NOMO-1 treated with DMSO at 0.1 percent for 48 hours (cell line): Measurements from ENCODE around the gene SLC35A4.
"Not testable (repeated sequence)": the region's sequence is repeated elsewhere in the genome, so short reads cannot be mapped to it uniquely, and the experiment has no call there.

Source experiments
- DNase-seq: peaks from one replicate; lab custom pipeline; 2025; ENCODE audit not compliant: unreplicated experiment; lab: John Stamatoyannopoulos, UW

The SLC35A4 gene

GRCh38 chr5:140557965-140558364 is 6.7 kb upstream of the SLC35A4 start:
- no peak for DNase-seq

- DNase-seq = no peak
These were observed 6.1 kb upstream of the SLC35A4 start for GRCh38 chr5:140558542-140558941.

- DNase-seq = no peak
These were observed 4.4 kb upstream of the SLC35A4 start for GRCh38 chr5:140560227-140560626.

GRCh38 chr5:140561753-140562523 is 2.7 kb upstream of the SLC35A4 start:
- DNase-seq = no peak

- no peak for DNase-seq
These were observed 1.0 kb upstream of the SLC35A4 start for GRCh38 chr5:140563596-140563995.

GRCh38 chr5:140565024-140565779 is 574 bp downstream of the SLC35A4 start:
- peak; percentile 16 for DNase-seq

GRCh38 chr5:140565780-140566095 is 1.1 kb downstream of the SLC35A4 start:
- no peak for DNase-seq

- no peak for DNase-seq
These were observed 2.0 kb downstream of the SLC35A4 start for GRCh38 chr5:140566665-140567064.

GRCh38 chr5:140567136-140567818 is 2.6 kb downstream of the SLC35A4 start:
- DNase-seq = no peak

GRCh38 chr5:140567871-140568270 is 3.2 kb downstream of the SLC35A4 start:
- DNase-seq = no peak

- no peak for DNase-seq
These were observed 3.9 kb downstream of the SLC35A4 start for GRCh38 chr5:140568443-140569063.

- no peak for DNase-seq
These were observed 4.6 kb downstream of the SLC35A4 start for GRCh38 chr5:140569197-140569596.

- DNase-seq = no peak
These were observed 5.4 kb downstream of the SLC35A4 start for GRCh38 chr5:140570058-140570457.

- no peak for DNase-seq
These were observed 5.9 kb downstream of the SLC35A4 start for GRCh38 chr5:140570488-140570887.

GRCh38 chr5:140571105-140571504 is 6.5 kb downstream of the SLC35A4 start:
- no peak for DNase-seq

- DNase-seq = no peak
These were observed 9.1 kb downstream of the SLC35A4 start for GRCh38 chr5:140573683-140574082.

GRCh38 chr5:140574165-140574564 is 9.5 kb downstream of the SLC35A4 start:
- no peak for DNase-seq

GRCh38 chr5:140575309-140575708 is 10.7 kb downstream of the SLC35A4 start:
- peak; percentile 60 for DNase-seq

GRCh38 chr5:140576776-140577201 is 12.2 kb downstream of the SLC35A4 start:
- DNase-seq = no peak

GRCh38 chr5:140579188-140579747 is 14.6 kb downstream of the SLC35A4 start:
- DNase-seq = not testable (repeated sequence)

- DNase-seq = no peak
These were observed 22.9 kb downstream of the SLC35A4 start for GRCh38 chr5:140587495-140587894.
